Liver (tissue), 3 donors: Measurements from ENCODE around the gene TCEA2.

Experiments
- FOXA1 ChIP-seq: IDR thresholded peaks from 2 replicates; pipeline ENCODE4 v1.6.1; 2016; ENCODE audit warnings: antibody characterized with exemption
- HNF4A ChIP-seq, 2 donors: conservative IDR thresholded peaks; 2 replicates each; pipeline ENCODE4 v1.6.1; 2016; ENCODE audit warnings: antibody characterized with exemption in 2 of 2, mild to moderate bottlenecking in 2 of 2
- SP1 ChIP-seq: IDR thresholded peaks from 2 replicates; pipeline ENCODE4 v1.6.1; 2018; ENCODE audit warnings: antibody characterized with exemption, mild to moderate bottlenecking
- TAF1 ChIP-seq: conservative IDR thresholded peaks from 2 replicates; pipeline ENCODE4 v1.6.1; 2016; ENCODE audit warnings: antibody characterized with exemption, mild to moderate bottlenecking
- YY1 ChIP-seq: IDR thresholded peaks from 2 replicates; pipeline ENCODE4 v1.6.1; 2016; ENCODE audit warnings: antibody characterized with exemption, mild to moderate bottlenecking
- TF ChIP-seq, protein P1 (sequence below): IDR thresholded peaks from 2 replicates; pipeline ENCODE4 v1.6.1; 2016; ENCODE audit warnings: antibody characterized with exemption
- TF ChIP-seq, protein P2 (sequence below): fragments of 150-350 bp; IDR thresholded peaks from 2 replicates; pipeline ENCODE4 v1.5.1; 2017; ENCODE audit warnings: improper control_type of control experiment, low read depth, low read length; ENCODE audit not compliant: missing input control
- TF ChIP-seq, protein P3 (sequence below): IDR thresholded peaks from 2 replicates; pipeline ENCODE4 v1.6.1; 2016; ENCODE audit warnings: antibody characterized with exemption
- donor health status: healthy.
- donor health status: healthy.

DNA sequence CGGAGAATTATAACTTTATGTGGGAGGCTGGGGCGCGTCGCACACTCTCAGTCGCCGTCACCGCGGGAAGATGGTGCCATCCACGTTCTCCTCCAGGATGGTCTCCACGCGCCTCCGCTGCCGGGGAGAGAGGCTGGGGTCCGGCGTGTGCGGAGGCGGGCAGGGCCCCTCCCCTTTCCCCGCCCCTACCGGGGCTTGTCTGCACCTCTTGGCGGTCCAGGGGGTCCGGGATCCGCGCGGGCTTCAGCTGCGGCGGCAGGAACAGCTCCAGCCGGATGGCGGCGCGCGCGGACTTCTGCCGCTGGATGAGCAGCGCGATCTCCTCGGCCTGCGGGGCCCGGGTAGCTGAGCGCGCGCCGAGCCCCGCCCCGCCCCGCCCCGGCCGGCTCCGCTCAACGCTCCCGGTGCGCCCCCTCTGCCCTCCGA is 20.4 kb downstream of the TCEA2 start:
- TF ChIP-seq FOXA1 (no peak), YY1 (no peak), TAF1 (no peak), HNF4A (conservative IDR thresholded peaks at IDR 0.05) (no peak), SP1 (no peak)
- TF ChIP-seq, protein P1, sequence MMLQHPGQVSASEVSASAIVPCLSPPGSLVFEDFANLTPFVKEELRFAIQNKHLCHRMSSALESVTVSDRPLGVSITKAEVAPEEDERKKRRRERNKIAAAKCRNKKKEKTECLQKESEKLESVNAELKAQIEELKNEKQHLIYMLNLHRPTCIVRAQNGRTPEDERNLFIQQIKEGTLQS: no peak
- TF ChIP-seq, protein P2, sequence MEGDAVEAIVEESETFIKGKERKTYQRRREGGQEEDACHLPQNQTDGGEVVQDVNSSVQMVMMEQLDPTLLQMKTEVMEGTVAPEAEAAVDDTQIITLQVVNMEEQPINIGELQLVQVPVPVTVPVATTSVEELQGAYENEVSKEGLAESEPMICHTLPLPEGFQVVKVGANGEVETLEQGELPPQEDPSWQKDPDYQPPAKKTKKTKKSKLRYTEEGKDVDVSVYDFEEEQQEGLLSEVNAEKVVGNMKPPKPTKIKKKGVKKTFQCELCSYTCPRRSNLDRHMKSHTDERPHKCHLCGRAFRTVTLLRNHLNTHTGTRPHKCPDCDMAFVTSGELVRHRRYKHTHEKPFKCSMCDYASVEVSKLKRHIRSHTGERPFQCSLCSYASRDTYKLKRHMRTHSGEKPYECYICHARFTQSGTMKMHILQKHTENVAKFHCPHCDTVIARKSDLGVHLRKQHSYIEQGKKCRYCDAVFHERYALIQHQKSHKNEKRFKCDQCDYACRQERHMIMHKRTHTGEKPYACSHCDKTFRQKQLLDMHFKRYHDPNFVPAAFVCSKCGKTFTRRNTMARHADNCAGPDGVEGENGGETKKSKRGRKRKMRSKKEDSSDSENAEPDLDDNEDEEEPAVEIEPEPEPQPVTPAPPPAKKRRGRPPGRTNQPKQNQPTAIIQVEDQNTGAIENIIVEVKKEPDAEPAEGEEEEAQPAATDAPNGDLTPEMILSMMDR: peak; percentile 38
- TF ChIP-seq, protein P3, sequence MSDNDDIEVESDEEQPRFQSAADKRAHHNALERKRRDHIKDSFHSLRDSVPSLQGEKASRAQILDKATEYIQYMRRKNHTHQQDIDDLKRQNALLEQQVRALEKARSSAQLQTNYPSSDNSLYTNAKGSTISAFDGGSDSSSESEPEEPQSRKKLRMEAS: no peak
